Activated CD4-positive, alpha-beta T cell treated with anti-CD3 and anti-CD28 coated beads, Interleukin-2, amount 50 U/mL, for 16 hours (primary cell): ENCODE results near the gene LAGE3.

Experiments used
- DNase-seq: peaks from one replicate; pipeline ENCODE4 v3.0.0-alpha.2; 2020

LAGE3 gene

GRCh38 chrX:154431341-154431740 lies 47.7 kb downstream of the LAGE3 start:
- DNase-seq, result no peak

DNA sequence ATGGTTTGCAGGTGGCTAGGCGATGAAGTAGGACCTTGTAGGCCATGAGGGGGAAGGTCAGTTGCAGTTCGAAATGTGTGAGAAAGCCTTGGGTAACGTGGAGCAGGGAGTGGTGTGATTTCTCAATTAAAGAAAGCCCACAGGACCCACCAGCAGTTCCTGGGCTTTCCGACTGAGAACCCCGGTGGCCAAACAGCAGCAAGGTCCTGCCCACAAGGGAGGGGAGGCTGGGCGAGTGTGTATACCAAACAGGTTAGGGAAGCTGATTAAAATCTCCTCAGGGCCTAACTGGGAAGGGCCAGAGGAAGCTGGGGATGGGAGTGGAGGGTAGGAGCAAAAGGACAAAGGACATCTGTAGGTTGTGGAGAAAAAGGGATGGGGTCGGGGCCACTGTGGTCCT lies 48.2 kb downstream of the LAGE3 start:
- no peak for DNase-seq

GRCh38 chrX:154430479-154430878 lies 48.6 kb downstream of the LAGE3 start:
- no peak for DNase-seq

DNA sequence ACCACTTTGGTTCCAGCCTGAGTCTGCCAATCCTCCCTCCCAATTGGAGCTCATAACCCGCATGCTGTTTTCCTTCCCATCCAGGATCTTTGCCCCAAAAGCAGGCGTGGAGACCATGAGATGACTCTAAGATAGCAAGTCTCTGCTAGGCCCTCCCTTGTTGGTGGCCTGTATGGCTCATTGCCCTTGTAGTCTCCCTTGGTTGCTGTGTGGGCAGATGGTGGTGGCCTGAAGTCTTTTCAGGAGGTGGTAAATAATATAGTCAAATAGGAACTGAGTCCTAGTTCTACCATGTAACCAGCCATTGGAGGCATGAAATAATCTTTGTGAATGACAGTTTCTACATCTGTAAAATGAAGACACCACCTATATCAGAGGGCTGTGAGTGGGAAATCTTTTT lies 49.4 kb downstream of the LAGE3 start:
- no peak for DNase-seq

DNA sequence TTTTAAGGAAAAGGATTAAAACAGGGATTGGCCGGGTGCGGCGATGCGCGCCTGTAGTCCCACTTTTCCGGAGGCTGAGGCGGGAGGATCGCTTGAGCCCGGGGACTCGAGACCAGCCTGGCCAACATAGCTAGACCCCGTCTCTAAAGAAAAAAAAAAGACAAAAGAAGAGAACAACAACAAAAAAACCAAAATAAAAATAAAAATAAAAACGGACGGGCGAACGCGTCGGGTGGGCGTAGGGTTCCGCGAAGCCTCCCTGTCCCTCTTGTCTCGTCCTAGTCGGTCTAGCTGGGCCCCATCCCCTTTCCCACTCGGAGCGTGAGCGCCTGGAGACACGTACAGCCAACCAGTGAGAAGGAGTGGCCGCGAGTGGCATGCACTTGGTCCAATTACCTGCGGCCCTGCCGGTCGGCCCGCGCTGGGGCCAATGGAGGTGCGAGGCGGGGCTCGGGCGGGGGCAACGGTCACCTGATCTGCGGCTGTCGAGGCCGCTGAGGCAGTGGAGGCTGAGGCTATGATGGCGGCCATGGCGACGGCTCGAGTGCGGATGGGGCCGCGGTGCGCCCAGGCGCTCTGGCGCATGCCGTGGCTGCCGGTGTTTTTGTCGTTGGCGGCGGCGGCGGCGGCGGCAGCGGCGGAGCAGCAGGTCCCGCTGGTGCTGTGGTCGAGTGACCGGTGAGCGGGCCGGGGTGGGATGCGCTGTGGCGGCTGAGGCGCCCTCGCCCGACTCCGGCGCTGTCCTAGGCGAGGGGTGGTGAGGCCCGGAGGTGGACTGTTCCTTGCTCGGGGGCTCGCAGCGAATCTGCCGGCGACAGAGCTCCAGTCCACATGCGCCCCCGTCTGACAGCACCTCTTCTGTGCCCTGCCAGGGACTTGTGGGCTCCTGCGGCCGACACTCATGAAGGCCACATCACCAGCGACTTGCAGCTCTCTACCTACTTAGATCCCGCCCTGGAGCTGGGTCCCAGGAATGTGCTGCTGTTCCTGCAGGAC lies 50.6 kb downstream of the LAGE3 start, which contains the start of gene ATP6AP1:
Gene ATP6AP1, plus strand, starts transcription at position 502 of the 996 bp plus-strand sequence. Its CDS starts 16 bp downstream, at position 518.
- peak; percentile 94 for DNase-seq
